Gastrocnemius medialis (tissue), 4 donors: ENCODE data around the gene PCDH11Y.
"Not testable (repeated sequence)": the region's sequence is repeated elsewhere in the genome, so short reads cannot be mapped to it uniquely, and the experiment has no call there.

Experiments used
- CTCF ChIP-seq, 5 experiments: fragments of 450-650 bp in 3 of 5; fragments of 200-600 bp in 2 of 5; sonication (generic) in 2 of 5; IDR thresholded peaks in 4 of 5; conservative IDR thresholded peaks in 1 of 5; 1 replicate in 4 of 5; 2 replicates in 1 of 5; pipeline ENCODE4 v1.5.1; 2016 to 2019; ENCODE audit warnings: antibody characterized with exemption in 5 of 5, mild to moderate bottlenecking in 3 of 5, moderate library complexity in 3 of 5
- POLR2A ChIP-seq, 2 donors: fragments of 450-650 bp; IDR thresholded peaks; one replicate each; pipeline ENCODE4 v1.6.1; 2017; ENCODE audit warnings: antibody characterized with exemption in 2 of 2, mild to moderate bottlenecking in 2 of 2, moderate library complexity in 2 of 2

- TF ChIP-seq CTCF (IDR thresholded peaks at IDR 0.05 in 4 of 5, conservative IDR thresholded peaks at IDR 0.05 in 1 of 5); POLR2A (IDR thresholded peaks at IDR 0.05): not testable (repeated sequence)
These were observed 32.2 kb upstream of the PCDH11Y start for GRCh38 chrY:4967894-4968293.
